BJ (cell line): ENCODE data around the gene SRGAP1. TPM values are rescaled to one million over a fixed set of nuclear protein-coding genes. Genes with fewer than 3 reads are reported as not detected.

ENCODE experiments used
- CTCF ChIA-PET: fragments of 350-600 bp; formaldehyde crosslinking; extraction: SDS; loops from one replicate; lab custom pipeline; 2021; ENCODE audit warnings: antibody characterized with exemption, inconsistent platforms; lab: Yijun Ruan, JAX
- POLR2A ChIA-PET: fragments of 300-600 bp; sonication (Branson Sonifier 250); formaldehyde crosslinking; extraction: SDS; loops from one replicate; lab custom pipeline; 2021; ENCODE audit warnings: antibody characterized with exemption; lab: Charles Lee
- DNase-seq: peaks from one replicate; pipeline ENCODE4 v3.0.0-alpha.2; 2011; ENCODE audit warnings: low read depth
- H3K27me3 ChIP-seq: 2 replicates; pipeline ENCODE4 v1.6.0; 2011; ENCODE audit warnings: low read length; ENCODE audit not compliant: control insufficient read depth, insufficient read depth
- H3K36me3 ChIP-seq: 2 replicates; pipeline ENCODE4 v1.5.1; 2011; ENCODE audit warnings: low read length; ENCODE audit not compliant: control insufficient read depth, insufficient read depth
- H3K4me3 ChIP-seq: 2 replicates; pipeline ENCODE4 v1.5.1; 2011; ENCODE audit warnings: low read depth, mild to moderate bottlenecking, control low read depth, low read length
- polyA plus RNA-seq: library from polyadenylated mRNA; depleted of rRNA; stranded (reverse); fragments of >200 nt; gene quantifications from 2 replicates; pipeline ENCODE4 v1.2.3, GENCODE V29; 2011; rRNA removed
- small RNA-seq: library from RNA; depleted of rRNA; stranded (forward); fragments of <200 nt; gene quantifications from one replicate; pipeline ENCODE3, GENCODE V24; 2012; ENCODE audit warnings: low replicate concordance, low read depth; ENCODE audit not compliant: insufficient read length
- TF ChIP-seq, protein P1 (sequence below): IDR thresholded peaks from 2 replicates; pipeline ENCODE4 v1.5.1; 2011; ENCODE audit warnings: low read depth, mild to moderate bottlenecking, control low read depth, inconsistent platforms, low read length, moderate library complexity; ENCODE audit not compliant: insufficient read depth

Gene SRGAP1
- polyA plus RNA-seq, 1 experiment: 15.7 TPM

DNA sequence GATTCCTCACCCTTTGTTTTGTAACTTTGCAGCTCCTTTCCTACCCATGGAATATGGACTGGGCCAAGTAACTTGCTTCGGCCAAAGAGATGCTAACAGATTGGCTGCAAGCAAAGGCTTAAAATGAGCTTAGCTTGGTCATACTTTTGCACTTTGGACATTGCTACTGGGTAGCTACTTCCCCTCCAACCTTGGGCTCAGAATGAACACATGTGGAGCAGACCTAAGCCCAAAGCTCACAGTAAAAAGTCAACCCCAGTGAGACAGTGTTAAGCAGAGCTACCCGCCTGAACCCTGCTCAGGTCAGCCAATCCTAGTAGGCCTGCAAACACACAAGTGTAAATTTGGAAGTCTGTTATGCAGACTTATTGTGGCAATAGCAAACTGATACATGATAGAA, 363.0 kb downstream of the SRGAP1 start:
- ChIA-PET CTCF (interaction anchor here (0.5 to 1.6 kb wide), 3 partner anchors 13 to 164 kb away, joined by 3 read pairs; no protein-coding TSS in a partner anchor), POLR2A (no interaction called here)
- Histone ChIP-seq H3K36me3 (no peaks in the 10 kb centered on the region), H3K4me3 (no peak overlapping the region), H3K27me3 (no peaks in the 10 kb centered on the region)
- no peak for DNase-seq
- TF ChIP-seq, protein P1, sequence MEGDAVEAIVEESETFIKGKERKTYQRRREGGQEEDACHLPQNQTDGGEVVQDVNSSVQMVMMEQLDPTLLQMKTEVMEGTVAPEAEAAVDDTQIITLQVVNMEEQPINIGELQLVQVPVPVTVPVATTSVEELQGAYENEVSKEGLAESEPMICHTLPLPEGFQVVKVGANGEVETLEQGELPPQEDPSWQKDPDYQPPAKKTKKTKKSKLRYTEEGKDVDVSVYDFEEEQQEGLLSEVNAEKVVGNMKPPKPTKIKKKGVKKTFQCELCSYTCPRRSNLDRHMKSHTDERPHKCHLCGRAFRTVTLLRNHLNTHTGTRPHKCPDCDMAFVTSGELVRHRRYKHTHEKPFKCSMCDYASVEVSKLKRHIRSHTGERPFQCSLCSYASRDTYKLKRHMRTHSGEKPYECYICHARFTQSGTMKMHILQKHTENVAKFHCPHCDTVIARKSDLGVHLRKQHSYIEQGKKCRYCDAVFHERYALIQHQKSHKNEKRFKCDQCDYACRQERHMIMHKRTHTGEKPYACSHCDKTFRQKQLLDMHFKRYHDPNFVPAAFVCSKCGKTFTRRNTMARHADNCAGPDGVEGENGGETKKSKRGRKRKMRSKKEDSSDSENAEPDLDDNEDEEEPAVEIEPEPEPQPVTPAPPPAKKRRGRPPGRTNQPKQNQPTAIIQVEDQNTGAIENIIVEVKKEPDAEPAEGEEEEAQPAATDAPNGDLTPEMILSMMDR: no peak

Small RNAs within 50 kb of the gene (small RNA-seq; reads per million reads assigned to genes)
- gene AC020611.1 (not detected), gene RNU6-1009P (not detected)

Other genes starting within 250 kb of the SRGAP1 start
- 2.2 and 3.8 TPM in 2 replicates for gene DPY19L2, start 176.2 kb upstream of the SRGAP1 start, polyA plus RNA-seq
- gene RXYLT1, start 64.8 kb upstream of the SRGAP1 start, polyA plus RNA-seq: 7.3 and 12.9 TPM in 2 replicates